Measurements from ENCODE around the gene TREM1.

GRCh38 chr6:41239467-41240159, 46.9 kb downstream of the TREM1 start:
- TF ChIP-seq CTCF (conservative IDR thresholded peaks at IDR 0.05; ENCODE audit: low read length) (no peak), EZH2phosphoT487 (IDR thresholded peaks at IDR 0.05; ENCODE audit: borderline replicate concordance) (no peak)

Measured in Loucy (cell line).